H1 (cell line): ENCODE data around the gene SLC1A2. TPM values are rescaled to one million over a fixed set of nuclear protein-coding genes. Genes with fewer than 3 reads are reported as not detected.

Source experiments
- CTCF ChIA-PET: fragments of 300-600 bp; sonication (Branson Sonifier 250); formaldehyde crosslinking; loops from one replicate; lab custom pipeline; 2021; ENCODE audit not compliant: partially characterized antibody; lab: Charles Lee
- POLR2A ChIA-PET: fragments of 300-600 bp; sonication (Branson Sonifier 250); formaldehyde crosslinking; loops from one replicate; lab custom pipeline; 2021; ENCODE audit warnings: inconsistent platforms; ENCODE audit not compliant: partially characterized antibody; lab: Charles Lee
- DNase-seq, 2 experiments: peaks; one replicate each; pipeline versions ENCODE4 v3.0.0 to v3.0.0-alpha.2; 2010 to 2022; ENCODE audit warnings: low spot score in 2 of 2, low read depth in 1 of 2, mixed read lengths in 1 of 2
- FAIRE-seq: peaks from 2 replicates; lab custom pipeline; 2011; peaks lifted over from hg19 to GRCh38; lab: Jason Lieb, UNC
- H2AFZ ChIP-seq: 2 replicates; pipeline ENCODE4 v1.8.1; 2012; ENCODE audit warnings: low read length, inconsistent platforms
- H2AK5ac ChIP-seq: 2 replicates; pipeline ENCODE4 v1.6.1; 2013; ENCODE audit warnings: low read depth, low read length
- H2BK120ac ChIP-seq: replicated peaks from 2 replicates; pipeline ENCODE3; 2013; ENCODE audit warnings: low read depth, low read length, inconsistent platforms
- H2BK12ac ChIP-seq: 2 replicates; pipeline ENCODE4 v1.6.1; 2013; ENCODE audit warnings: low read depth, low read length
- H2BK15ac ChIP-seq: 2 replicates; pipeline ENCODE4 v1.6.1; 2013; ENCODE audit warnings: low read length
- H2BK20ac ChIP-seq: 2 replicates; pipeline ENCODE4 v1.6.1; 2013; ENCODE audit warnings: low read length
- H2BK5ac ChIP-seq: 2 replicates; pipeline ENCODE4 v1.6.1; 2013; ENCODE audit warnings: low read depth, low read length
- H3K14ac ChIP-seq: 2 replicates; pipeline ENCODE4 v1.6.1; 2013; ENCODE audit warnings: inconsistent platforms; ENCODE audit not compliant: insufficient read length
- H3K18ac ChIP-seq: 2 replicates; pipeline ENCODE4 v1.6.1; 2013; ENCODE audit warnings: low read length; ENCODE audit errors: extremely low read depth
- H3K23ac ChIP-seq: 2 replicates; pipeline ENCODE4 v1.6.1; 2013; ENCODE audit warnings: inconsistent platforms; ENCODE audit not compliant: insufficient read length
- H3K23me2 ChIP-seq: 2 replicates; pipeline ENCODE4 v1.6.1; 2013; ENCODE audit warnings: low read depth, low read length
- H3K27ac ChIP-seq: 2 replicates; pipeline ENCODE4 v1.6.1; 2011; ENCODE audit warnings: low read depth, low read length, inconsistent platforms
- H3K27me3 ChIP-seq, 4 experiments: replicated peaks in 1 of 4; 1 replicate in 1 of 4; 2 replicates in 3 of 4; pipeline versions ENCODE4 v1.6.1 to v1.8.1; 2011 to 2013; ENCODE audit warnings: low read length in 3 of 4, mild to moderate bottlenecking in 3 of 4, inconsistent platforms in 2 of 4, mixed read lengths in 2 of 4, moderate library complexity in 1 of 4; ENCODE audit not compliant: control insufficient read depth in 3 of 4, insufficient read depth in 3 of 4; ENCODE audit errors: extremely low read depth in 1 of 4
- H3K36me3 ChIP-seq, 4 experiments: 2 replicates each; pipeline versions ENCODE4 v1.6.1 to v1.8.1; 2011 to 2013; ENCODE audit warnings: mild to moderate bottlenecking in 4 of 4, low read length in 3 of 4, moderate library complexity in 2 of 4, control low read depth in 1 of 4, inconsistent platforms in 1 of 4; ENCODE audit not compliant: insufficient read depth in 4 of 4, control insufficient read depth in 2 of 4
- H3K4ac ChIP-seq: replicated peaks from 2 replicates; pipeline ENCODE3; 2013; ENCODE audit warnings: low read length, low read depth, mixed read lengths, inconsistent platforms; ENCODE audit not compliant: insufficient read length
- H3K4me1 ChIP-seq, 4 experiments: replicated peaks in 1 of 4; 1 replicate in 1 of 4; 2 replicates in 3 of 4; pipeline versions ENCODE4 v1.6.1 to v1.8.1; 2011 to 2013; ENCODE audit warnings: low read length in 3 of 4, inconsistent platforms in 2 of 4, mixed read lengths in 1 of 4; ENCODE audit not compliant: insufficient read depth in 4 of 4, control insufficient read depth in 3 of 4
- H3K4me2 ChIP-seq, 2 experiments: 2 replicates each; pipeline versions ENCODE4 v1.6.1 to v1.8.1; 2011 to 2013; ENCODE audit warnings: low read depth in 2 of 2, low read length in 2 of 2, control low read depth in 1 of 2, inconsistent platforms in 1 of 2, mild to moderate bottlenecking in 1 of 2; ENCODE audit not compliant: insufficient read depth in 1 of 2
- H3K4me3 ChIP-seq, 4 experiments: fragments of 200-600, 300-600 bp in 1 of 4; sonication (generic), shearing (Covaris generic), sonication (Bioruptor Twin) in 1 of 4; 2 replicates each; pipeline versions ENCODE4 v1.5.1 to v1.8.1; 2011 to 2016; ENCODE audit warnings: low read length in 4 of 4, low read depth in 3 of 4, control low read depth in 2 of 4, inconsistent platforms in 2 of 4, mild to moderate bottlenecking in 2 of 4, mixed read lengths in 1 of 4, moderate library complexity in 1 of 4; ENCODE audit not compliant: insufficient read depth in 2 of 4; ENCODE audit errors: extremely low read depth in 1 of 4
- H3K56ac ChIP-seq: replicated peaks from 2 replicates; pipeline ENCODE3; 2013; ENCODE audit warnings: low read depth, mild to moderate bottlenecking, mixed read lengths, low read length, inconsistent platforms; ENCODE audit not compliant: insufficient read length
- H3K79me1 ChIP-seq: 2 replicates; pipeline ENCODE4 v1.6.1; 2013; ENCODE audit warnings: low read depth, low read length, control low read depth
- H3K79me2 ChIP-seq, 2 experiments: 2 replicates each; pipeline versions ENCODE4 v1.6.1 to v1.8.1; 2012 to 2013; ENCODE audit warnings: low read length in 2 of 2, mild to moderate bottlenecking in 2 of 2, inconsistent platforms in 1 of 2; ENCODE audit not compliant: insufficient read depth in 2 of 2, control insufficient read depth in 1 of 2
- H3K9ac ChIP-seq, 4 experiments: replicated peaks in 1 of 4; 1 replicate in 1 of 4; 2 replicates in 3 of 4; pipeline versions ENCODE4 v1.6.1 to v1.8.1; 2011 to 2013; ENCODE audit warnings: low read depth in 3 of 4, low read length in 3 of 4, control low read depth in 2 of 4, mild to moderate bottlenecking in 2 of 4, moderate library complexity in 2 of 4, inconsistent platforms in 1 of 4; ENCODE audit errors: extremely low read depth in 1 of 4
- H3K9me3 ChIP-seq, 2 experiments: 2 replicates each; pipeline versions ENCODE4 v1.6.1 to v1.8.1; 2012 to 2013; ENCODE audit warnings: mild to moderate bottlenecking in 2 of 2, moderate library complexity in 2 of 2, control low read depth in 1 of 2, inconsistent platforms in 1 of 2, low read depth in 1 of 2, low read length in 1 of 2, mixed read lengths in 1 of 2; ENCODE audit not compliant: insufficient read depth in 2 of 2
- H4K20me1 ChIP-seq, 2 experiments: replicated peaks in 1 of 2; 2 replicates each; pipeline versions ENCODE3 to v1.8.1; 2011 to 2013; ENCODE audit warnings: inconsistent platforms in 2 of 2, low read length in 2 of 2, mild to moderate bottlenecking in 1 of 2; ENCODE audit not compliant: insufficient read depth in 2 of 2, control insufficient read depth in 1 of 2
- H4K5ac ChIP-seq: 2 replicates; pipeline ENCODE4 v1.6.1; 2013; ENCODE audit warnings: low read length, low read depth, mixed read lengths, inconsistent platforms; ENCODE audit not compliant: insufficient read length
- H4K8ac ChIP-seq: 2 replicates; pipeline ENCODE4 v1.8.0; 2013; ENCODE audit warnings: mild to moderate bottlenecking, moderate library complexity, low read length, inconsistent platforms; ENCODE audit not compliant: insufficient read depth; ENCODE audit errors: extremely low read depth
- H4K91ac ChIP-seq: replicated peaks from 2 replicates; pipeline ENCODE3; 2013; ENCODE audit warnings: low read length, mixed read lengths, inconsistent platforms; ENCODE audit not compliant: insufficient read length
- HDAC2 ChIP-seq, 2 experiments: fragments of 300-600 bp in 1 of 2; sonication (generic) in 1 of 2; IDR thresholded peaks; 2 replicates each; pipeline ENCODE4 v1.6.1; 2011 to 2012; ENCODE audit warnings: low read depth in 2 of 2, low read length in 2 of 2, mild to moderate bottlenecking in 2 of 2, moderate library complexity in 2 of 2, borderline replicate concordance in 1 of 2, inconsistent platforms in 1 of 2
- WGBS, 2 experiments: shearing (Covaris generic) in 1 of 2; methylation state at CpG; one replicate each; pipeline versions ENCODE4 v1.1.6 to v1.1.7; 2013 to 2015; ENCODE audit warnings: low lambda C conversion rate in 2 of 2, mixed read lengths in 2 of 2, inconsistent platforms in 1 of 2, low coverage in 1 of 2, missing lambda C conversion rate in 1 of 2; ENCODE audit not compliant: insufficient replicate concordance in 2 of 2, insufficient coverage in 1 of 2, insufficient read length in 1 of 2; ENCODE audit errors: extremely low coverage in 1 of 2, missing lambda C conversion rate in 1 of 2; 5-methylcytosine and 5-hydroxymethylcytosine counted together
- polyA plus RNA-seq, 7 experiments: library from polyadenylated mRNA; depleted of rRNA in 3 of 7; stranded (reverse) in 5 of 7; unstranded in 2 of 7; fragments of >200 nt in 5 of 7; fragments of 200-250 nt in 2 of 7; gene quantifications; 1 replicate in 5 of 7; 2 replicates in 1 of 7; 4 replicates in 1 of 7; pipeline versions ENCODE4 v1.2.1 to v1.2.3, GENCODE V29; 2011 to 2013; ENCODE audit warnings: missing spikeins in 2 of 7, mixed read lengths in 2 of 7
- total RNA-seq: library from RNA; stranded (reverse); fragmentation: NEBNext Ultra II Directional; extraction: Animal tissue kit (Norgen Biotek cat#: 25700); gene quantifications from 2 replicates; pipeline ENCODE4 v1.2.1, GENCODE V29; 2021

Gene SLC1A2
- total and polyA plus RNA-seq, 2 of the 8 experiments (the other 6 are each of a cell fraction or from before 2014, with no cell fraction given) = 0.57 to 1.2 TPM

DNA sequence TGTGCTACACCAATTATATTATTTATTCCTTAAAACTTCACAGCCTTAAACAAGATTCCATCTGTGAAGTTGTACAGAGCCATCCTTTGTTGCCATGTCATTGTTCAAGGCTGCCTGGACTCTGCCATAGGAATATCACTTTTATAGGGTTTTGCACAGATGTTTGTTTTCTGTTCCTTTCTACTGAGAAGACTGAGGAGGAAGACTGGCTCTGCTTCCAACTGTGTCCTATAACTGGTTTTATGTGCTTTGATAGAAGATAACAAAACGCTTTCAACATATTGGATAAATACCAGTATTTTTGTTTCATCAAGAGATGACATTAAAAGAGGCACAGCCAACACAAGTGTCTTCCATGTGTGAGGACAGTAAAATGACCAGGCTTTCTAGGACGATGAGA lies 159.8 kb downstream of the SLC1A2 start:
- Histone ChIP-seq H2AFZ (no peak overlapping the region), H3K79me2 (no peaks in the 10 kb centered on the region), H3K18ac (no peak overlapping the region), H2BK5ac (no peak overlapping the region), H2AK5ac (no peak overlapping the region), H2BK20ac (no peak overlapping the region), H3K23ac (no peak overlapping the region), H2BK120ac (no peak overlapping the region), H4K8ac (no peak overlapping the region), H3K56ac (no peak overlapping the region), H3K4me1 (no peaks in the 10 kb centered on the region), H3K23me2 (no peaks in the 10 kb centered on the region), H3K27me3 (no peaks in the 10 kb centered on the region), H3K27ac (no peak overlapping the region), H3K79me1 (no peaks in the 10 kb centered on the region), H4K5ac (no peak overlapping the region), H3K4me2 (no peak overlapping the region), H2BK15ac (no peak overlapping the region), H3K14ac (no peak overlapping the region), H3K36me3 (no peaks in the 10 kb centered on the region), H3K9ac (no peak overlapping the region), H4K20me1 (no peaks in the 10 kb centered on the region), H3K4me3 (no peak overlapping the region), H2BK12ac (no peak overlapping the region), H3K9me3 (no peaks in the 10 kb centered on the region), H4K91ac (no peak overlapping the region), H3K4ac (no peak overlapping the region)
- no peak for FAIRE-seq
- CTCF ChIA-PET = no interaction called here
- 80% methylated on average over 2 of the region's 2 CpGs; no CpG with 5 or more reads in 1 of the 2 experiments for WGBS, 2 experiments
- POLR2A ChIA-PET = no interaction called here
- DNase-seq = no peak
- no peak for TF ChIP-seq HDAC2 (IDR thresholded peaks at IDR 0.05; ENCODE audit: borderline replicate concordance in 1 of 2, low read depth in 2 of 2, low read length in 2 of 2)
